K562 (cell line): ENCODE measurements around the gene ITGB2.

Experiments
- BCLAF1 ChIP-seq, 2 experiments: fragments of 450-650 bp in 1 of 2; IDR thresholded peaks; 2 replicates each; pipeline ENCODE4 v1.6.1; 2011 to 2017; ENCODE audit warnings: low read depth in 2 of 2, antibody characterized with exemption in 1 of 2, borderline replicate concordance in 1 of 2, low read length in 1 of 2, mild to moderate bottlenecking in 1 of 2, mixed read lengths in 1 of 2; ENCODE audit not compliant: control insufficient read depth in 1 of 2
- CHD1 ChIP-seq: fragments of 200-600 bp; sonication (generic); IDR thresholded peaks from one replicate; pipeline ENCODE4 v1.6.1; 2012; ENCODE audit warnings: mild to moderate bottlenecking, moderate library complexity, low read length, inconsistent platforms
- CHD4 ChIP-seq: fragments of 200-600 bp; sonication (generic); IDR thresholded peaks from 3 replicates; pipeline ENCODE4 v1.6.1; 2012; ENCODE audit warnings: low read depth, mild to moderate bottlenecking, mixed read lengths, low read length, inconsistent platforms; ENCODE audit not compliant: insufficient read depth, insufficient replicate concordance, poor library complexity, severe bottlenecking
- HES1 ChIP-seq: fragments of 450-650 bp; IDR thresholded peaks from 2 replicates; pipeline ENCODE4 v1.6.1; 2016; ENCODE audit warnings: low read depth, mild to moderate bottlenecking, moderate library complexity
- JUN ChIP-seq, 2 experiments: sonication (generic) in 1 of 2; formaldehyde crosslinking in 1 of 2; IDR thresholded peaks; 2 replicates each; pipeline versions ENCODE4 v1.6.1 to v1.8.0; 2012 to 2022; ENCODE audit warnings: borderline replicate concordance in 2 of 2, mild to moderate bottlenecking in 2 of 2, improper control_type of control experiment in 1 of 2, low read depth in 1 of 2, low read length in 1 of 2, missing genetic modification reagents in 1 of 2
- MXI1 ChIP-seq: IDR thresholded peaks from 2 replicates; pipeline ENCODE4 v1.6.1; 2011; ENCODE audit warnings: low read depth, mild to moderate bottlenecking, improper control_type of control experiment, low read length
- MYC ChIP-seq, 2 experiments: fragments of 250-450 bp in 1 of 2; sonication (Bioruptor Pico) in 1 of 2; IDR thresholded peaks; 2 replicates each; pipeline versions ENCODE4 v1.5.1 to v1.6.1; 2012 to 2021; ENCODE audit warnings: low read depth in 2 of 2, borderline replicate concordance in 1 of 2, improper control_type of control experiment in 1 of 2, low read length in 1 of 2, mild to moderate bottlenecking in 1 of 2, moderate library complexity in 1 of 2
- REST ChIP-seq, 2 experiments: fragments of 450-650 bp; formaldehyde crosslinking in 1 of 2; IDR thresholded peaks; 2 replicates each; pipeline versions ENCODE4 v1.4.0 to v1.6.1; 2014 to 2020; ENCODE audit warnings: mild to moderate bottlenecking in 2 of 2, borderline replicate concordance in 1 of 2, low read depth in 1 of 2
- ZNF239 ChIP-seq: fragments of 250-450 bp; sonication (Bioruptor Pico); IDR thresholded peaks from 2 replicates; pipeline ENCODE4 v1.4.0; 2020; ENCODE audit warnings: mild to moderate bottlenecking
- ZNF407 ChIP-seq: fragments of 450-650 bp; IDR thresholded peaks from 2 replicates; pipeline ENCODE4 v1.6.1; 2016; ENCODE audit warnings: low read depth

- no peak for TF ChIP-seq CHD4
- TF ChIP-seq ZNF239 (CRISPR knock-in tag), result no peak
- no peak for TF ChIP-seq JUN (IDR thresholded peaks at IDR 0.05; ENCODE audit: borderline replicate concordance, low read depth, low read length)
- no peak for TF ChIP-seq JUN (CRISPR knock-in tag; IDR thresholded peaks at IDR 0.05; ENCODE audit: borderline replicate concordance)
- no peak for TF ChIP-seq ZNF407
- no peak for TF ChIP-seq HES1
- no peak for TF ChIP-seq BCLAF1 (IDR thresholded peaks at IDR 0.05; ENCODE audit: borderline replicate concordance in 1 of 2, control insufficient read depth in 1 of 2, low read depth in 2 of 2, low read length in 1 of 2)
- TF ChIP-seq MYC (IDR thresholded peaks at IDR 0.05; ENCODE audit: low read depth, low read length), result no peak
- TF ChIP-seq MYC (CRISPR knock-in tag; IDR thresholded peaks at IDR 0.05; ENCODE audit: borderline replicate concordance, low read depth), result no peak
- TF ChIP-seq REST (IDR thresholded peaks at IDR 0.05; ENCODE audit: borderline replicate concordance), result no peak
- TF ChIP-seq REST (CRISPR knock-in tag; IDR thresholded peaks at IDR 0.05; ENCODE audit: low read depth), result no peak
- TF ChIP-seq MXI1, result no peak
- no peak for TF ChIP-seq CHD1
These were observed 28.6 kb upstream of the ITGB2 start for GRCh38 chr21:44949161-44949778.
